A673 (cell line): Measurements from ENCODE around the gene GLCCI1.

ENCODE experiments used
- EZH2 ChIP-seq: fragments of 200-600 bp; sonication (generic); IDR thresholded peaks from 2 replicates; pipeline ENCODE4 v1.6.1; 2017; ENCODE audit warnings: borderline replicate concordance, low read depth, mild to moderate bottlenecking, mixed read lengths, antibody characterized with exemption, low read length; ENCODE audit not compliant: poor library complexity, severe bottlenecking
- TF ChIP-seq, protein P1 (sequence below): fragments of 300-800, 200-600 bp; sonication (generic); conservative IDR thresholded peaks from 2 replicates; pipeline ENCODE4 v1.5.1; 2017; ENCODE audit warnings: low read depth, mild to moderate bottlenecking, antibody characterized with exemption, low read length, moderate library complexity, mixed read lengths

GRCh38 chr7:8015746-8016120, 47.1 kb downstream of the GLCCI1 start:
- no peak for TF ChIP-seq EZH2
- TF ChIP-seq, protein P1, sequence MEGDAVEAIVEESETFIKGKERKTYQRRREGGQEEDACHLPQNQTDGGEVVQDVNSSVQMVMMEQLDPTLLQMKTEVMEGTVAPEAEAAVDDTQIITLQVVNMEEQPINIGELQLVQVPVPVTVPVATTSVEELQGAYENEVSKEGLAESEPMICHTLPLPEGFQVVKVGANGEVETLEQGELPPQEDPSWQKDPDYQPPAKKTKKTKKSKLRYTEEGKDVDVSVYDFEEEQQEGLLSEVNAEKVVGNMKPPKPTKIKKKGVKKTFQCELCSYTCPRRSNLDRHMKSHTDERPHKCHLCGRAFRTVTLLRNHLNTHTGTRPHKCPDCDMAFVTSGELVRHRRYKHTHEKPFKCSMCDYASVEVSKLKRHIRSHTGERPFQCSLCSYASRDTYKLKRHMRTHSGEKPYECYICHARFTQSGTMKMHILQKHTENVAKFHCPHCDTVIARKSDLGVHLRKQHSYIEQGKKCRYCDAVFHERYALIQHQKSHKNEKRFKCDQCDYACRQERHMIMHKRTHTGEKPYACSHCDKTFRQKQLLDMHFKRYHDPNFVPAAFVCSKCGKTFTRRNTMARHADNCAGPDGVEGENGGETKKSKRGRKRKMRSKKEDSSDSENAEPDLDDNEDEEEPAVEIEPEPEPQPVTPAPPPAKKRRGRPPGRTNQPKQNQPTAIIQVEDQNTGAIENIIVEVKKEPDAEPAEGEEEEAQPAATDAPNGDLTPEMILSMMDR = no peak
